PC-3 (cell line): ENCODE results near the gene PET117.

Experiments used
- CTCF ChIP-seq: fragments of 300-600 bp; sonication (generic); conservative IDR thresholded peaks from 2 replicates; pipeline ENCODE4 v1.5.1; 2017; ENCODE audit warnings: antibody characterized with exemption, low read depth, mild to moderate bottlenecking, low read length
- EZH2phosphoT487 ChIP-seq: fragments of 300-600 bp; sonication (generic); IDR thresholded peaks from 2 replicates; pipeline ENCODE4 v1.6.1; 2018; ENCODE audit warnings: mild to moderate bottlenecking, antibody characterized with exemption, low read length, borderline replicate concordance

DNA sequence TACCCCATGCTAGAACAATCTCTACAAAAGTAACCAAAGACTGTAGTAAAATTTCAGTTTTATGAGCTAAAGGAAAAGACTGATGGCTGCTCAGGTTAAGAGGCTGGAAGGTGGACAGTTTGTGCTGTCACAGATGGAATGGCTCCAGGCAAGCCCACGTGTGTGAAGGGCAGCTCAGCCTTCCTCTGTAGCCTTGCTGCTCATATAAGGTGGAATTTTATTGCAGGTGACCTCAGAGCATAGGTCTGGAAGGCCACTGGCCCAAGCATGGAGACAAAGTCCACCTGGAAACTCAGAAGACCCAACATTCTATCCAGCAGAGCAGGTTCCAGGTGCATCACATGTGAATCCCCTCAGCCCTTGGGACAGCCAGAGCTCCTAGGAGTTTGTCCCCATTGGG, 53.6 kb downstream of the PET117 start:
- TF ChIP-seq CTCF: no peak
- no peak for TF ChIP-seq EZH2phosphoT487
